NCI-H226 (cell line): ENCODE results near the gene PDE8A.
"Not testable (repeated sequence)": the region's sequence is repeated elsewhere in the genome, so short reads cannot be mapped to it uniquely, and the experiment has no call there.

Source experiments
- DNase-seq: peaks from one replicate; pipeline ENCODE4 v3.0.0-alpha.2; 2015

PDE8A gene

GRCh38 chr15:84961114-84961452 is 20.6 kb upstream of the PDE8A start:
- DNase-seq: peak; percentile 100

GRCh38 chr15:84961707-84962106 is 19.9 kb upstream of the PDE8A start:
- DNase-seq: peak; percentile 66

- no peak for DNase-seq
These were observed 18.7 kb upstream of the PDE8A start for GRCh38 chr15:84962955-84963354.

GRCh38 chr15:84967380-84967779 is 14.3 kb upstream of the PDE8A start:
- no peak for DNase-seq

GRCh38 chr15:84968301-84968700 is 13.4 kb upstream of the PDE8A start:
- no peak for DNase-seq

GRCh38 chr15:84969257-84969656 is 12.4 kb upstream of the PDE8A start:
- DNase-seq: no peak

- no peak for DNase-seq
These were observed 10.8 kb upstream of the PDE8A start for GRCh38 chr15:84970843-84971242.

- DNase-seq: no peak
These were observed 7.9 kb upstream of the PDE8A start for GRCh38 chr15:84973492-84974460.

- no peak for DNase-seq
These were observed 5.7 kb upstream of the PDE8A start for GRCh38 chr15:84975871-84976351.

- no peak for DNase-seq
These were observed 4.8 kb upstream of the PDE8A start for GRCh38 chr15:84976746-84977345.

GRCh38 chr15:84979651-84980050 is 2.0 kb upstream of the PDE8A start:
- DNase-seq: no peak

GRCh38 chr15:84980196-84981053 is 1.2 kb upstream of the PDE8A start:
- DNase-seq: peak; percentile 93

- peak; percentile 99 for DNase-seq
These were observed 474 bp upstream of the PDE8A start for GRCh38 chr15:84981054-84981710.

GRCh38 chr15:84982301-84982920 is 755 bp downstream of the PDE8A start:
- no peak for DNase-seq

- DNase-seq: no peak
These were observed 1.6 kb downstream of the PDE8A start for GRCh38 chr15:84983294-84983693.

GRCh38 chr15:84983711-84984110 is 2.1 kb downstream of the PDE8A start:
- DNase-seq: no peak

- DNase-seq: no peak
These were observed 3.5 kb downstream of the PDE8A start for GRCh38 chr15:84985158-84985557.

- not testable (repeated sequence) for DNase-seq
These were observed 5.7 kb downstream of the PDE8A start for GRCh38 chr15:84987351-84987750.

GRCh38 chr15:84987949-84988624 is 6.4 kb downstream of the PDE8A start:
- no peak for DNase-seq

GRCh38 chr15:84988909-84989644 is 7.4 kb downstream of the PDE8A start:
- no peak for DNase-seq

GRCh38 chr15:84990507-84990906 is 8.9 kb downstream of the PDE8A start:
- no peak for DNase-seq
